Osteocyte (in vitro differentiated cells): ENCODE data around the gene MRAP. TPM values are rescaled to one million over a fixed set of nuclear protein-coding genes. Genes with fewer than 3 reads are reported as not detected.

Experiments
- DNase-seq: peaks from one replicate; pipeline ENCODE4 v3.0.0; 2021; ENCODE audit warnings: mixed read lengths; ENCODE audit not compliant: unreplicated experiment; ENCODE audit errors: extremely low spot score
- H3K27ac Mint-ChIP-seq: one replicate; pipeline ENCODE4 v1.8.0; 2021; ENCODE audit warnings: mild to moderate bottlenecking, mixed read lengths; ENCODE audit not compliant: unreplicated experiment
- H3K27me3 Mint-ChIP-seq: one replicate; pipeline ENCODE4 v1.8.0; 2021; ENCODE audit warnings: mixed read lengths; ENCODE audit not compliant: unreplicated experiment
- H3K36me3 Mint-ChIP-seq: one replicate; pipeline ENCODE4 v1.8.0; 2021; ENCODE audit warnings: mixed read lengths; ENCODE audit not compliant: unreplicated experiment
- H3K4me1 Mint-ChIP-seq: one replicate; pipeline ENCODE4 v1.8.0; 2021; ENCODE audit warnings: mixed read lengths; ENCODE audit not compliant: unreplicated experiment
- H3K4me3 Mint-ChIP-seq: one replicate; pipeline ENCODE4 v1.8.0; 2021; ENCODE audit warnings: mild to moderate bottlenecking, moderate library complexity, mixed read lengths; ENCODE audit not compliant: unreplicated experiment
- H3K9me3 Mint-ChIP-seq: one replicate; pipeline ENCODE4 v1.8.0; 2021; ENCODE audit warnings: mixed read lengths; ENCODE audit not compliant: unreplicated experiment
- total RNA-seq: library from RNA; stranded (reverse); gene quantifications from 2 replicates; pipeline ENCODE4 v1.2.1, GENCODE V29; 2021
- TF ChIP-seq, protein P1 (sequence below): fragments of 200-600 bp; sonication (generic); IDR thresholded peaks from 2 replicates; pipeline ENCODE4 v1.5.0; 2021; ENCODE audit warnings: antibody characterized with exemption, mild to moderate bottlenecking, moderate library complexity

MRAP gene
- total RNA-seq, 1 donor from 2014 or later, result not detected

DNA sequence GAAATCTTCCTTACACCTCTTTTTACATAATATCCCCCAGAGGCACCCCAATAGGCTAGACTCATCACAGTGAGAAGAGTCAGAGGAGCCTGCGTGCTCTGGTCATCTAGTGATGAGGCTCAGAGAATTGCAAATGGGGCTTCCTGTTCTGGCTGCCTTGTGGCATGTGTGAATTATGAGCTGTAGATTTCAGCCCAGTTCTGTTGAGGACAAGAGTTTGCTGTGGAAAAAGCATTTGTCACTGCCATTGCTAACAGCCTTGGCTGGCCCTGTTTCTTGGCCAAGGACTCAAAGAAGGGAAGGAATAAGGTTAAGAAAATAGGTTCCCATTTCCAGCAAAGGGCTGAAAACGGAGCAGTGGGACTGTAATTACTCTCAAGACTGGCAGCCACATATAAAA, 30.7 kb downstream of the MRAP start:
- peaks cover under 1% of the 10 kb centered on the region for H3K4me1 Mint-ChIP-seq
- no peak for DNase-seq
- no peak overlapping the region for H3K4me3 Mint-ChIP-seq
- H3K27ac Mint-ChIP-seq, result no peak overlapping the region
- H3K27me3 Mint-ChIP-seq, result no peaks in the 10 kb centered on the region
- peaks cover 5% of the 10 kb centered on the region for H3K9me3 Mint-ChIP-seq
- H3K36me3 Mint-ChIP-seq, result peaks cover 79% of the 10 kb centered on the region
- TF ChIP-seq, protein P1, sequence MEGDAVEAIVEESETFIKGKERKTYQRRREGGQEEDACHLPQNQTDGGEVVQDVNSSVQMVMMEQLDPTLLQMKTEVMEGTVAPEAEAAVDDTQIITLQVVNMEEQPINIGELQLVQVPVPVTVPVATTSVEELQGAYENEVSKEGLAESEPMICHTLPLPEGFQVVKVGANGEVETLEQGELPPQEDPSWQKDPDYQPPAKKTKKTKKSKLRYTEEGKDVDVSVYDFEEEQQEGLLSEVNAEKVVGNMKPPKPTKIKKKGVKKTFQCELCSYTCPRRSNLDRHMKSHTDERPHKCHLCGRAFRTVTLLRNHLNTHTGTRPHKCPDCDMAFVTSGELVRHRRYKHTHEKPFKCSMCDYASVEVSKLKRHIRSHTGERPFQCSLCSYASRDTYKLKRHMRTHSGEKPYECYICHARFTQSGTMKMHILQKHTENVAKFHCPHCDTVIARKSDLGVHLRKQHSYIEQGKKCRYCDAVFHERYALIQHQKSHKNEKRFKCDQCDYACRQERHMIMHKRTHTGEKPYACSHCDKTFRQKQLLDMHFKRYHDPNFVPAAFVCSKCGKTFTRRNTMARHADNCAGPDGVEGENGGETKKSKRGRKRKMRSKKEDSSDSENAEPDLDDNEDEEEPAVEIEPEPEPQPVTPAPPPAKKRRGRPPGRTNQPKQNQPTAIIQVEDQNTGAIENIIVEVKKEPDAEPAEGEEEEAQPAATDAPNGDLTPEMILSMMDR, result no peak

DNA sequence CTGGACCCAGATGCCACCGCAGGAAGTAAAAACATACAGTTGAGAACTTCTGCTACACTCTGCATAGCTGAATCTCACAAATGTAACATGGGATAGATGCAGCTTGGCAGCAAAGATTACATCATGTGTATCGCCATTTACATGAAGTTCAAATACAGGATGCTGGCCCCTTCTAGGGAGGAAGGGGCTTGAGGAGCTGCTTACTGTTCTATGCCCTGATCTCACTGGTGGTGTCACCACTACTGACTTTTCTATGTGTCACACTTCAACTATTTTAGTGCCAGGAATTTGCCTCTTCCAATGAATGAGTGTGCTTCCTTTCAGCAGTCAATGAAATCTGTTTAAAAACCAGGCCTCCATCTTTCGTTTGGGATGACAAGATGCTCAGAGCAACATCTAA, 31.1 kb downstream of the MRAP start:
- H3K27ac Mint-ChIP-seq, result no peak overlapping the region
- no peak overlapping the region for H3K4me3 Mint-ChIP-seq
- H3K36me3 Mint-ChIP-seq, result peaks cover 76% of the 10 kb centered on the region
- DNase-seq, result no peak
- H3K27me3 Mint-ChIP-seq, result no peaks in the 10 kb centered on the region
- H3K4me1 Mint-ChIP-seq, result peaks cover 5% of the 10 kb centered on the region
- peaks cover 5% of the 10 kb centered on the region for H3K9me3 Mint-ChIP-seq
- TF ChIP-seq, protein P1, result no peak

DNA sequence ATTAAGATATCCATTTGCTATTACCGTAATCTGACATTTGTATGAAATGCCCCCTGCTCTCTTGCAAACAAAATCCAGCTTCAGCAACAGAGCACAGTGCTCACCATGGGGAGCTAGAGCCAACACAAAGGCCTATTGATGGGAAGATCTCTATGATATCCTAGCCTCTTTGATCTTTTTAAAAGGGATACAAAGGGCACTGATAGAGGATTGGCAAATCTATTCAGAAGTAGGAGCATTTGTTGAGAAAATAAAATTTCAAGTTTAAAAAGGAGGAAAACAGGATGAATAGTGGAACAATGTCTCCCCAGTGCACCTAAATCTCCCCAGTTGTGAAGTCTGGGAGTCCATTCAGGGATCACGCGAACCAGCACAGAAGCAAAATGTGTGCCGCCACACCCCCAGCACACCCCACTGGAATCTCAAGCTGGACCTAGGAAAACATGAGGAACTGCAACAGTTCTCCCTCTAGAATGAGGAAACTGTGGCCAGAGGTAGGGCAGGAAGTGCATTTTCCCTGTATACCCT, 32.2 kb downstream of the MRAP start:
- TF ChIP-seq, protein P1, result no peak
- DNase-seq, result no peak
- peaks cover 65% of the 10 kb centered on the region for H3K36me3 Mint-ChIP-seq
- peaks cover 5% of the 10 kb centered on the region for H3K9me3 Mint-ChIP-seq
- H3K27ac Mint-ChIP-seq, result no peak overlapping the region
- H3K4me3 Mint-ChIP-seq, result no peak overlapping the region
- no peaks in the 10 kb centered on the region for H3K27me3 Mint-ChIP-seq
- H3K4me1 Mint-ChIP-seq, result peaks cover 16% of the 10 kb centered on the region

DNA sequence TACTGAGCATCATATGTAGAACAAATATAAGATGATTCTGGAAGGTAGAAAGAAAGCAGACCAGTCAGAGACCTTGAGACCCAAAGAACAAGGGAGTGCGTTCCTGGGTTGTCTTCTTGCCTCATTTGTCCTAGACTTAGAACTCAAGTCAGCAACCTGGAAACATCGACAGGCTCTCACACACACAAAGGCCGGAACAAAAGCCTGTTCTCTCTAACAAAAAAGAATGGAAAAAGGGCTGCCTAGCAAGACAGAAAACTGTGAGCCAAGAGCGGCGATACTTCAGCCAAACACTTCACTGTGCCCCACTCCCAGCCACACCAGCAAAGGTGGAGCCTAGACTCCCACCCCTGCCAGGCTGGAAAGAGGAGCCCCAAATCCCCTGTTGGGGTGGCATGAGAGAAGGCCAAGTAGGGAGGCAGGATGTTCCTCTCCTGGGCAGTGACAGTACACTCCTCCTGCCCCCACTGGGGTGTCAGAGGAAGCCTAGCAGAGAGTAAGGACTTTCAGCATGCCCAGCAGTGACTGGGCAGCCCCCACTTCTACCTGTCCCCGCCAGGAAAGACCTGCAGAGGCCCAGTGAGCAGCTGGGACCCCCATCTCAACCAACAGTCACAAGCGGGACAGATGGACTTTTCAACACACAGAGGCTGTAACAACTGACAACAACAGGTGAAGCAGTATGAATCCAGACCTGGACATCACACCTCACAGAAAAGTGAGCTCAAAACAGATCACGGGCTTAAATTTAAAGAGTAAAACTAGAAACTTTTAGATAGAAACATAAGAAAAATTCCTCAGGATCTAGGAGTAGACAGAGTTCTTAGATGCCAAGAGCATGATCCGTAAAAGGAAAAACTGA, 33.0 kb downstream of the MRAP start:
- Mint-ChIP-seq H3K36me3 (peaks cover 60% of the 10 kb centered on the region), H3K27me3 (no peaks in the 10 kb centered on the region), H3K4me3 (no peak overlapping the region), H3K4me1 (peaks cover 24% of the 10 kb centered on the region), H3K9me3 (peaks cover 5% of the 10 kb centered on the region), H3K27ac (no peak overlapping the region)
- no peak for DNase-seq
- TF ChIP-seq, protein P1, result no peak

DNA sequence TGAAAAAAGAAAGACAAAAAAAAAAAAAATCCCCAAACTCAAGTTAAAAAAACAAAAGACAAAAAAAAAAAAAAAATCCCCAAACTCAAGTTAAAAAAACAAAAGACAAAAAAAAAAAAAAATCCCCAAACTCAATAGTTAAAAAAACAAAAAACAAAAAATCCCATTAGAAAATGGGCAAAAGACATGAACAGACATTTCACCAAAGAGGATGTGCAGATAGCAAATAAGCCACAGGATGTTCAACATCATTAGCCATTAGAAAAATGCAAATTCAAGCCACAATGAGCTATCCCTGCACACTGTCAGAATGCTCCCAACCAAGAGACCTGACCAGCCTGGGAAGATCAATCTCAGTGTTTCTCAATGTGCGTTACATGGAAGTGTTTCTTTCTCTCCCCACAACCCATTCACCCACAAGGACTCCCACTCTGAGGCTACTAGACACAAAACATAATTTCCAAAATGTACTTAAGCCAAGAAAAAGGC, 33.9 kb downstream of the MRAP start:
- H3K27me3 Mint-ChIP-seq, result no peaks in the 10 kb centered on the region
- H3K4me3 Mint-ChIP-seq, result no peak overlapping the region
- H3K4me1 Mint-ChIP-seq, result peaks cover 32% of the 10 kb centered on the region
- DNase-seq, result no peak
- H3K9me3 Mint-ChIP-seq, result peaks cover 5% of the 10 kb centered on the region
- H3K27ac Mint-ChIP-seq, result no peak overlapping the region
- H3K36me3 Mint-ChIP-seq, result peaks cover 55% of the 10 kb centered on the region
- TF ChIP-seq, protein P1, result no peak
